ENCODE measurements around the gene PLCB3. TPM values are rescaled to one million over a fixed set of nuclear protein-coding genes. Genes with fewer than 3 reads are reported as not detected.

PLCB3 gene
- polyA plus RNA-seq, 1 donor from 2014 or later: 2.1 TPM

GRCh38 chr11:64207256-64208085 is 43.9 kb upstream of the PLCB3 start:
- no peaks in the 10 kb centered on the region for H3F3A ChIP-seq (ENCODE audit: insufficient read depth, low read length, poor library complexity, severe bottlenecking)
- H2AFZ ChIP-seq (ENCODE audit: low read depth, low read length): no peak overlapping the region
- H3K27ac ChIP-seq (ENCODE audit: low read length): no peak overlapping the region
- TF ChIP-seq POLR2AphosphoS5 (IDR thresholded peaks at IDR 0.05) (no peak), RAD21 (conservative IDR thresholded peaks at IDR 0.05) (no peak), EZH2 (IDR thresholded peaks at IDR 0.05; ENCODE audit: borderline replicate concordance, insufficient read depth, low read length, poor library complexity, severe bottlenecking) (no peak), SMC3 (conservative IDR thresholded peaks at IDR 0.05; ENCODE audit: poor library complexity) (no peak), CTCF (IDR thresholded peaks at IDR 0.05; ENCODE audit: poor library complexity, severe bottlenecking) (no peak), MXI1 (conservative IDR thresholded peaks at IDR 0.05; ENCODE audit: poor library complexity, severe bottlenecking) (no peak), REST (IDR thresholded peaks at IDR 0.05; ENCODE audit: borderline replicate concordance) (no peak), TAF1 (IDR thresholded peaks at IDR 0.05; ENCODE audit: low read depth) (no peak), EP300 (conservative IDR thresholded peaks at IDR 0.05; ENCODE audit: poor library complexity, severe bottlenecking) (no peak)
- no peaks in the 10 kb centered on the region for H3K27me3 ChIP-seq (ENCODE audit: insufficient read depth, low read depth, low read length)
- H4K20me1 ChIP-seq (ENCODE audit: insufficient read depth): no peaks in the 10 kb centered on the region
- no peaks in the 10 kb centered on the region for H3K9me2 ChIP-seq (ENCODE audit: insufficient read depth, low read length)
- H3K36me3 ChIP-seq (ENCODE audit: insufficient read depth, low read length): peaks cover 6% of the 10 kb centered on the region
- H3K79me2 ChIP-seq (replicated peaks; ENCODE audit: insufficient read depth, low read length): no peaks in the 10 kb centered on the region
- no peak overlapping the region for H3K9ac ChIP-seq (ENCODE audit: low read length)
- no peak overlapping the region for H3K4me2 ChIP-seq (ENCODE audit: low read length)
- no peaks in the 10 kb centered on the region for H3K9me3 ChIP-seq (ENCODE audit: low read length)
- no peak overlapping the region for H3K4me3 ChIP-seq (ENCODE audit: low read length)

- Histone ChIP-seq H3K79me2 (replicated peaks; ENCODE audit: insufficient read depth, low read length) (no peaks in the 10 kb centered on the region), H3K9me3 (ENCODE audit: low read length) (no peaks in the 10 kb centered on the region), H3K27ac (ENCODE audit: low read length) (no peak overlapping the region), H3K4me2 (ENCODE audit: low read length) (no peak overlapping the region), H2AFZ (ENCODE audit: low read depth, low read length) (no peak overlapping the region), H3K36me3 (ENCODE audit: insufficient read depth, low read length) (peaks cover 6% of the 10 kb centered on the region), H3K9me2 (ENCODE audit: insufficient read depth, low read length) (no peaks in the 10 kb centered on the region), H3K9ac (ENCODE audit: low read length) (no peak overlapping the region), H3F3A (ENCODE audit: insufficient read depth, low read length, poor library complexity, severe bottlenecking) (no peaks in the 10 kb centered on the region), H4K20me1 (ENCODE audit: insufficient read depth) (no peaks in the 10 kb centered on the region), H3K27me3 (ENCODE audit: insufficient read depth, low read depth, low read length) (no peaks in the 10 kb centered on the region), H3K4me3 (ENCODE audit: low read length) (no peak overlapping the region)
- TF ChIP-seq RAD21 (conservative IDR thresholded peaks at IDR 0.05) (no peak), POLR2AphosphoS5 (IDR thresholded peaks at IDR 0.05) (no peak), EP300 (conservative IDR thresholded peaks at IDR 0.05; ENCODE audit: poor library complexity, severe bottlenecking) (no peak), EZH2 (IDR thresholded peaks at IDR 0.05; ENCODE audit: borderline replicate concordance, insufficient read depth, low read length, poor library complexity, severe bottlenecking) (no peak)
Measured at GRCh38 chr11:64208086-64208795, 43.1 kb upstream of the PLCB3 start.
